Nucleus accumbens (tissue), 56 donors: ENCODE measurements around the gene ITGA1.
"Not testable (repeated sequence)": the region's sequence is repeated elsewhere in the genome, so short reads cannot be mapped to it uniquely, and the experiment has no call there.

ENCODE experiments used
- DNase-seq, 56 donors: peaks; one replicate each; lab custom pipeline; 2025; lab: John Stamatoyannopoulos, UW

The ITGA1 gene

DNA sequence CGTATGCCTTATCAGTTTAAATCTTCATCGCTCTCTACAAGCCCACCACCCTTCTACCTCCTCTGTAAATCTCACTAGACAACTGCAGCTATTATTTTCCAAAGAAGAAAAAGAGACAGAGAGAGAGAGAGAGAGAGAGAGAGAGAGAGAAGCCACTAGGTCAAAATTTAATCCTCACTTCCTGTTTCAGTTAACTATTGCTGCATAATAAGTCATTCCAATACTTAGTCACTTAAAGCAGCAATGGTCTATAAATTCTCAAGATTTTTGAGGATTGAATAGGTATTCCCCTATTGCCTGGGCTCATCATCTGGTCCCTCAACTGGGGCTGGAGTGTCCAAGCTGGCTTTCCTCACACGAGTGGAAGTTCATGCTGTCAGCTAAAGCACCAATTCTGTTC lies 68.8 kb downstream of the ITGA1 start:
- no peak for DNase-seq

DNA sequence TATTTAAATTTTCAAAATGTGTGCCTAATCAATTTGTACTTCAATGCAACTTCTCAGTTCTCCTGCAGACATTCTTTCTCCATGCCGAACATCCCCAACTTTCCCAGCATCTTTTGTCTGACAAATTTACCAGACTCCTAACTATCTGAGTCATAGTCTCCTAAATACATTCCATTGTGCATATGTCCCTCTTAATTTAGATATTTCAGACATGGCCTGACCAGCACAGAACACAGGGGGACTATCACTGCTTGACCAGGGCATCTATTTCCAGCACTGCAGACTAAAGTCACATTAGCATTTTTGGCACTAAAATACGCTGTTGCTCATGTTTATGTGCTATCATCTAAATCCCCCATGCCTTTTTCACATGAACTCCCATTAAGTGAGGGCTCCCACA lies 71.9 kb downstream of the ITGA1 start:
- DNase-seq, result no peak

DNA sequence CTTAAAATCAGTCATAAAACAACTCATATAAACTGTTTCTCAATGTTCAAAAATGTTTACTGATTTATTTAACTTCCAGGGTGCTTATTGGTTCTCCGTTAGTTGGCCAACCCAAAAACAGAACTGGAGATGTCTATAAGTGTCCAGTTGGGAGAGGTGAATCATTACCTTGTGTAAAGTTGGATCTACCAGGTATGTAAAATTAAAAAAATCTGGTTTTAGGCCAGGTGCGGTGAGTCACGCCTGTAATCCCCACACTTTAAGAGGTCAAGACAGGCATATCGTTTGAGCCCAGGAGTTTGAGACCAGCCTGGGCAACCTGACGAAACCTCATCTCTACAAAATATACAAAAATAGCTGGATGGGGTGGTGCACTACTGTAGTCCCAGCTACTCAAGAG lies 73.7 kb downstream of the ITGA1 start:
- no peak for DNase-seq

DNA sequence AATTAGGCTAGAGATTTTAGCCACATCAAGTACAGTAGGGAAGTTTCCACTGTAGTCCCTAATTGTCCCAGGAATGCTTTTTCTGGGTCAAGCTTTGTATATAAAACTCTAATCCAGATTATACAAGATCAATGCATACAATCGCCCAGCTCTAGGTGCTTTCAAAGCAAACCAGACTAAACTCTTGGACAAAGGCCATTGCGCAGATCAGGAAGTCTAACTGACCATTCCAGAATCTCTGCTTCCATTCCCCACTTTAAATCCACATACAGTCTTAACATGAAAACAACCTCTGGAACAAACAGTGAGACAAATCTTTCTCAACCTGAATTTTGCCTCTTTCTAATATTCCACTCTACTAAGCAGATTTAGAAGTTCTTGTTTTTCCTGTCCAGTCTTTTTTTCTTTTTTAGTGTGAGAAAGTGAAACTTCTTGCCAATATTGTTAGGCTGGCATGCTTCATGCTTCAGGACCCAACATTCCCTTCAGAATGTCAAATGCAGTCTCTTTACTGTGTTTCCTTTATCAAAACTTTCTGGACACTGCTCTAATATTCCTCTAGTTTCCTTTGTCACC lies 76.1 kb downstream of the ITGA1 start:
- no peak for DNase-seq

DNA sequence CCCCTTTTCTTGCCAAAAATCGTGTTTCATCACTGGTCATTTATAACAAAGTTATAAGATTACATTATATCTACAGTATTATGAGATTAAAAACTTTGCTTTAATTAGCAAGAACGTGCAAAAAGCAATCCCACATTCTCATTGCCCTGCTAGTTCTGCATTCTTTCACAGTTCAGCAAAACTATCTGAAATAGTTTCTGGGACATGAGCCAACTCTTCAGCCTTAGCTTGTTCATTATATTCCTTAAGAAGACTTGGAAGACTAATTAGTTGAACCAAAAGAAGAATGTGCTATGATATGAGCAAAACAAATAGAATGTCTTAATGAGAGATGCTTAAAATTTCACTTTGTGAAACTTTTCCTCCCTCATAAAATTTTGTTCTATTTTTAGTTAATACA lies 76.7 kb downstream of the ITGA1 start:
- no peak for DNase-seq

DNA sequence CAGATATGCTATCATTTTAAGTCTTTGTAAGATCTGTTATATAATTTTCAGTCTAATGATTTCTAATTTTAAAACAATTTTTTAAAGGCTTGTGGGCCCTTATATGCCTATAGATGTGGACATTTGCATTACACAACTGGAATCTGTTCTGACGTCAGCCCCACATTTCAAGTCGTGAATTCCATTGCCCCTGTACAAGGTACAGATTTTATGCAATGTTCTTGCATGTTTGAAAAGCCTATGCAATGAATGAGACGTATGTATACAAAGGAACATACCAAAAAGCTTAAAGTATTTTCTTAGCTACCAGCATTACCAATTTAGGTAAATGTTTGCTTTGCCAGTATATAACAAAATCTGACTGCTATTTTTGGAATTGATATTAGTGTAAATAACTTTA lies 77.2 kb downstream of the ITGA1 start:
- no peak for DNase-seq

DNA sequence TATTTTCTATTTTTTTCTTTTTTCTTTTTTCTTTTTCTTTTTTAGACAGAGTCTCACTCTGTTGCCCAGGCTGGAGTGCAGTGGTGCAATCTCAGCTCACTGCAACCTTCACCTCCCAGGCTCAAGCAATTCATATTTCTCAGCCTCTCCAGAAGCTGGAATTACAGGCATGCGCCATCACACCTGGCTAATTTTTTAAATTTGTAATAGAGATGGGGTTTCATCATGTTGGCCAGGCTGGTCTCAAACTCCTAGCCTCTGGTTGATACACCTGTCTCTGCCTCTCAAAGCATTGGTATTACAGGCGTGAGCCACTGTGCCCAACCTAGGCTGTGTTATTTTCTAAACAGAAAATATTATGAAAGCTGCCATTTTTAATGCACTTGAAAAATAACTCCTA lies 78.3 kb downstream of the ITGA1 start:
- not testable (repeated sequence) for DNase-seq

DNA sequence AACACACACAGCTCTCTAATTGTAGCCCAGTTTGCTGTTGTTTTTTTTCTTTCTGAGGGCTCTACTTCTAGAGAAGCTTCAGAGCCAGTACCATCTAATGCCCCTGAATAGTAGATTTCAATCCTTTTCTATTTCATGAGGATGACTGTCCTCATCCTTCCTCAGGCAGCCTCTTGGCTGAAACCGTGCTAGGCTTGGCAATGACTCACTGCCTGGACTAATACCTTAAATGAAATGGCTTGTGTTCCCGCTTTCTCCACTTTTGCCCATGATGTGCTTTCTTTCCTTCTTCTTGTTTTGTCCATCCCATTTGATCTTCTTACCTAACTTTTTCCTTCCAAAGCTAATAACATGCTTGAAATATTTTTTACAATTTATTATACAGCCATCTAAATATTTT lies 80.1 kb downstream of the ITGA1 start:
- no peak for DNase-seq

DNA sequence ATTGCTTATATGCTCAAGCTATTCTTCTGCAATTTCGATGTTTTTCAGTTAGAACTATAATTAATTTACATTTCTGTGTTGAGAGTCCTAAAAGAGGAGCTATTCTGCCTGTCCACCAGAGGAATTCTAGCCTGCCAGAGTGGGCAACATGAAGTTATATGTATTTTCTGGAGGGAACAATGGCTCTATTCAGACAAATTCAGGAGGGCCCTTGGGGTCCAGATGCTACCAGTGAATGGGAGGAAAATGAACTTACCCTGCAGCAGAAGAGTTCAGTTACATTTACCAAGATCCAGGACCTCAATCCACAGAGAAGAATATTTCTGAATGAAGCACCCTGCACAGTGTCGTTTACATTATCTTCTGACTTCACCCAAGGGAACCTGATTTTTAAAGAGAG lies 80.7 kb downstream of the ITGA1 start:
- no peak for DNase-seq

DNA sequence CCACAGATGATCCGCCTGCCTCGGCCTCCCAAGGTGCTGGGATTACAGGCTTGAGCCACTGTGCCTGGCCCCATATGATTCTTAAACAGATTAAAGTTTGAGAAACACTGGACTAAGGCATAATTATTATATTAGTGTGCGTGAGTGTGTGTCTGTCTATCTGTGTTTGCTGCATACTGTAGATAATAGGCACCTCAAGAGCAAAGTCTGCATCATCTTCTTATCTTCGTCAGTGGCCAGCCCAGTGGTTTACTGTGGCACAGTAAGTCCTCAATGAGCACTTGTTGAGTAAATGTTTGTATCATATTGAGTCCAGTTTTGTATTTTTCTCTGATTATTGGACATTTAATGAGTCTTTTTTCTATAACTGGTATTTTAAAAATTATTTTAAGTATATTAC lies 81.7 kb downstream of the ITGA1 start:
- no peak for DNase-seq

DNA sequence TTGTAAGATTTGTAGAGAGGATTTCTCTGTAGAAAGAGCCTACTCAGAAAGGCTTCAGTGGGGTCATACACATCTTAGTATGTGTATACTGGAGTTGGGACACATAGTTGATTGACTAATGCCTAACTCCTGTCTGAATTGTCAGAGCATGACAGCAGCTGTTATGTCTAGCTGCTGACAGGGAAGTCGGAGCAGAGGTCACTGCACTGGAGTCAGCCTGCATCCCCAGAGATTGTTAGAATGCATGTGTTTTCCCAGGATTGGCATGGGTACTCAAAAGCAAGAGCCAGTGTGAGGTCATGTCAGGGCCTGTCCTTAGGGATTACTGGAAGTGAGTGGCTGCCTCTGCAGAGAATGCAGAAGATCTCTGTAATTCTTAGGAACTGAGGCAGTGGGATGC lies 82.7 kb downstream of the ITGA1 start:
- DNase-seq, result no peak

DNA sequence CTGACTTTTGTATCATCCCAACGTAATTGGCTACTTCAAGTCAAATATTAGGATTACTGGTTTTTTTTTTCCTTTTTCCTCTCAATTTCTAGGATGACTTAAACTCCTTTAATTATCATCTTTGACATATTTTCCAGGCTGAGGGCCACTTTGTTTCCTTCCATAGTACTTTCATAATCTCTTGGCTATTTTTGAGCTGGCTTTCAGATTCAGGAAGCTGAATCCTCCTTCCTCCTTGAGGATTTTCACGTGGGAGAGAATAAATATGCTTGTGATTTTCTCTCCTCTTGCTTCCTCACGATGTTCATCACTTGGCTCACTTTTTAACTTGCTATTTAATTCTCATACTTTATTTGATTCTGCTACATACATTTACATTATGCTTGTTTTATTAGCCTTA lies 88.1 kb downstream of the ITGA1 start:
- DNase-seq, result no peak

DNA sequence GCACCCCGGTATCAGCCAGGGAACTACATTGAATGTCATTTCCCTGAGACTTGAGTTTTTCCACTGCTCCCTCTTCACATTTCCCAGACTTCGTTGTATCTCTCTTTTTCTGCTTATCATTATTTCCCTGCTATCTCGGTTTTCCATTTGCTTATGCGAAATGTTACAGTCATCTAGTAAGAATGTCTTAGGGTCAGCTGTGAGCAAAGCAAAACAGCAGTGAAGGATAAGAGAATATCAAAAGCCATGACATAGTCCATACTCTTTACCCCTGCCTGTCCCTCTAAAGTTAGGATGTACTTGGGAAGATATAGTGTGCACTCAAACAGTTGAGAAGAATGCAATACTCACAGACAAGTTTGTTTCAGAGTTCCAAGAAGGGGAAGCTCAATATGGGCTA lies 88.7 kb downstream of the ITGA1 start:
- DNase-seq, result no peak

DNA sequence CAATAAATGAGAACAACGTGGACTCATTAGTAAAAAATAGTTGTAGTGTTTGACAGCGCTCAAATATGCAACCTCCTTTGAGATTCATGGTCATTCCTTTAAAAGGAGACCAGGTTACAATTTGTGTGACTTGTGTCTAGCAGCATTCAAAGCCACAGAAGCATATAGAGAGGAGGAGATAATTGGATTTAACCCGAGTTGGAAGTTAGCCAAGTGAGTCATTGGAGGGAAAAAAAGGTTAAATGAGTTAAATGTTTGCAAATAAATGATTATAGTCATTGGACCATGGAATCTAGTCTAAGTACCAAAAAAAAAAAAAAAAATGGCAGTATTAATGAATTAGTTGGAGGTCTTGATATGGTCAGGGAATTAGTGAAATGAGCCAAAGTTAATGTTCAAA lies 90.9 kb downstream of the ITGA1 start:
- no peak for DNase-seq

DNA sequence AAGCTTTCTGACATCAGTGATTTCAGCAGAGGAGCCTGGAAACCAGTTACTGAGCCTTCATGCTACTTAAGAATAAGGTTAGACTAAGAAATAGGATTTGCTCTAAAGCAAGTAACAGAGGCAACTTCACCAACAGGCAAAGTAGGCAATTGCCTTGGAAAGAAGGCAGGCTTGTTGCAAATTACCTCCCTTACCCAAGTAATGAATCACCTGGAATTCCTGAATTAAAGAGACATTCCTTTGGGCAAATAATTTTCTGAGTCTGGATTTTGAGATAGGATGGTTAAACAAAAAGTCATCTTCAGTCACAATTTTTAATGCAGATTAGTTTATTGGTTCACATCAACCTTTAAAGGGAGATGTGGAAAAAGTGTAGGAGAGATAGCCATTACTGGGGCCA lies 92.8 kb downstream of the ITGA1 start:
- DNase-seq, result no peak

DNA sequence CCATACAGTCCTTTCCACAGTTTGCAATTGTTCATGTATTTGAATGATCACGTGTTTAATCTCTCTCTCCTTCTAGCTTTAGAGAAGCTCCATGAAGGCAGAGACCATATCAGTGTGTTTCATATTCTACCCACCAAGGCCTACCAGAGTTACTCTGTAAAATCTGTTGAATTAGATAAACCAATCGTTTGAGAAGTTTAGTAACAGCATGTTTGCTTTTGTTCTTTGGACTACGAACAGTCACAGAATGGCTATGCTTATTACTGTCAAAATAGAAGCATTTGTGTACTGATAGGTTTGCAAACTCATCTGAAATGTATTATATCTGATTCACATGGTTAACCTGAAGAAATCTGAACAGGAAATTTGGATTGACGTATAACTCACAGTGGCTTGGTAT lies 93.8 kb downstream of the ITGA1 start:
- DNase-seq, result no peak

DNA sequence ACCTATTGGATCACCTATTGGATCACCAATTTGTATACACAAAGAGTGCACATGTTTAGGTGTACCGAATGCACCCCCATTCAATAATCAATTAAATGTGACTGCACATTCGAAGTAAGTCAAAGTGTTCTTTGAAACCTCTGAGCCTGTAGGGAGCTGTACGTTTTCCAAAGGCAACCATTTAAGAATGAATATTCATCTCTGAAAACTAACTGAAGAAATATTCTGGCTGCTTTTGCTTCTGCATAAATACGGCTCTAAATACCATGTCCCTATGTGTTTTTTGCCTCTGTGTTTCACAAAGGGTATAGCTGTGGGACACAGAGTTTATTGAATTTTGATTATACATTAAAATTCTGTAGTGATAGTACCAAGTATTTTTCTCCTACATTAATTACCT lies 95.4 kb downstream of the ITGA1 start:
- DNase-seq, result no peak

DNA sequence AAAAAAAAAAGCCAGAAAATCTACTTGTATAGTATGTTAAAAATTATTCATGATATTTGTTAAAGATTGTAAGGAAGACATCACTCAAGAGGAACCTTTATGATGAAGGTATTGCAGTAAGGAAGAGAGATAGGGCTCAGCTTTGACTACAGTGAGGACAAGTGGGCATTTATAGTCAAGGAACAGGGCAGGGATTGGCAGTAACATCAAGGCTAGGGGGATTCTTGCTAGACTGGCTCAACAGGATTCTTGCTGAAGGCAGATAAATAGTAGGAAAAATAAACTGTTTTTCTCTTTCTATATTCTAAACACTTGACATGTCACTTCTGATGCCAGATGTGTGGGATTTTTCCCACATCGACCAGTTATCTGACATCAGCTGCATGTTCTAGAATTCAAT lies 96.7 kb downstream of the ITGA1 start:
- DNase-seq, result no peak

DNA sequence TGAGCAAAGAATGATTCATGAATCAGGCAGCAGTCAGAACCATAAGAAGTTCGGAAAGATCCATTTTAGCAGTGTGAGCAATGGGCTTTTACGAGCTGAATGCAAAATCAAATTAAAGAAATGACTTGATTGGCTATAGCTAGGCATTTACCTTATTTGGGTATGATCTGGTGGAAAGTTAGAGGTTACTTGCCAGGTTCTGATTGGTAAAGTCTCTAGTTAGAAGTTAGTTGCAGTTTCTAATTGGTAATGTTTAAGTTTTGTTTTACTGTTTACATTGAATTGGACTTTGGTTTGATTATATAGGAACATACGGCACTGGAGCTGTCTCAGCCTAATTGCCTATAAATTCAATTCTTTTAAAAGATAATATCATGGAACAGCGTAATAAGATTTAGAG lies 97.9 kb downstream of the ITGA1 start:
- no peak for DNase-seq

DNA sequence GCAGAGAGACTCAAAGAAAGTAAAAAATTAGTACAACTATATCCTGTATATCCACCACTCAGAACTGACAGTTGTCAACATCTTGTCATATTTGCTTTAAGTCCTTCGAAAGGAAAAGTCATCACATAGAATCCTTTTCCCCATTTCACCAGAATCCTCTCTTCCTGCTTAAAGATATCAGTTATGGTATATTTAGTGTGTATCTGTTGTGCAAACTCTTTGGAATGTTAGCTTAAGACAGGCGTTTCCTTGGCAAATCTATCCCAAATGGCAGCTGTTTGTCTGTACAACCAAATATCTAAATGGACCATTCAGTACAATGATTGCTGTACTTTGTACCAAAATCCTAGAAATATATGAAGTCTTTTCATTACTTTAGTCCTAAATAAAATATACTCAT lies 98.5 kb downstream of the ITGA1 start:
- DNase-seq, result no peak

DNA sequence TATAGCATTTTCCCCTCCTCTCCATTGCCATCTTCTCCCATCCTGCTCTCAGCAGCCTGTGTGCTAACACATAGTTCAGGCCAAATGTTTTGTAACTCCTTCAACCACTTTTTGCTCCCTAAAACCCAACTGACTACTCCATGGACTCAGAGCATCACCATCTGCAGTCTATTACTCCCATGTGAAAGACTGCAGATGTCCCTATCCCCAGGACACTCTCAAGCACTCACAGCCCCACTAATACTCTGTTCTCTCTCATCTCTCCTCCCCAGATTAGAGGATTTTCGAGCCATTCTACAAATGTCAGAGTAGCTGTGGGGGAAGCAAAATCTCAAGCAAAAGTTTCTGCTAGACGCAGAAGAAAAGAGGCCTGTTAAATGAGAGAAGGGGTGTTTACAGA lies 99.3 kb downstream of the ITGA1 start:
- DNase-seq, result no peak

DNA sequence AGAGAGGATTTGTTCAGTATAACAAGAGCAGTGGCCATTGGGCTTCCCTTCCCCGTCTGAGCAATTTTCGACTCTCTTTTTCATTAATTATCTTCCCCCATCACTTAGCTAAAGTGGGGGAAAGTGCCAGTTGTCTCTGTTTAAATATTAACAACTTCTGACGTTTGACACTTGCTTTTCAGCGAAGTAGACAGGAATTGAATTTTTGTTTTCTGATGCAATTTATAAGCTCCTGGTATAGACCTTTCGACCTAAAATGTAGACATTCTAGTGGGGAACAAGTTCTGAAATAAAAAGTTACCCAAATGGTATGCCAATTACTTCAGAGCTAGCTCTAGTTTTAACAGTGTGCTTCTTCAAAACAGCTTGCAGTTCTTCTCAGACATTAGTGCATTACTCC lies 100.6 kb downstream of the ITGA1 start:
- DNase-seq, result no peak

DNA sequence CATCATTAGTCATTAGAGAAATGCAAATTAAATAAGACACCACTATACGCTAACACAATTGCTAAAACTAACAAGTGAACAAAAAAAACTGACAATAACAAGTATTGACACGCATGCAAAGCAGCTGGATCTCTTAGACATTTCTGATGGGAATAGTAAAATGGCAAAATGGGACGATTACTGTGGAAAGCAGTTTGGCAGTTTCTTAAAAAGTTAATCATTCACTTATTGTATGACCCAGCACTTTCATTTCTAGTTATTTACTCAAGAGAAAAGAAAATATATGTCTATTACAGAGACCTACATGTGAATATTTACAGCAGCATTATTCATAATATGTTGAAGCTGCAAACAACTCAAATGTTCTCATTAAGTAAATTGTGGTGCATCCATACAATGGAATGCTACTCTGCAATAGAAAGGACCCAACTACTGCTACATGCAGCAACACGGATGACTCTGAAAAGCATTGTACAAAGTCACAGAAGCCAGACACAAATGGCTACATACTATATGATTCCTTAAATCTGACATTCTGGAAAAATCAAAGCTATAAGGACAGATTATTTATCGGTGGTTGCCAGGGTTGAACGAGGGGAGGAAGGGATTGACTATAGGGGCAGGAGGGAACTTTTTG lies 104.6 kb downstream of the ITGA1 start:
- DNase-seq, result no peak
